HG03432 (cell line): ENCODE results near the gene LCAT.
"Not testable (repeated sequence)": the region's sequence is repeated elsewhere in the genome, so short reads cannot be mapped to it uniquely, and the experiment has no call there.

ENCODE experiments used
- ATAC-seq: cut with Tn5 transposase; IDR thresholded peaks from one replicate; pipeline ENCODE4 v1.9.1; 2021; ENCODE audit warnings: mild to moderate bottlenecking, moderate library complexity; ENCODE audit not compliant: unreplicated experiment

LCAT gene

DNA sequence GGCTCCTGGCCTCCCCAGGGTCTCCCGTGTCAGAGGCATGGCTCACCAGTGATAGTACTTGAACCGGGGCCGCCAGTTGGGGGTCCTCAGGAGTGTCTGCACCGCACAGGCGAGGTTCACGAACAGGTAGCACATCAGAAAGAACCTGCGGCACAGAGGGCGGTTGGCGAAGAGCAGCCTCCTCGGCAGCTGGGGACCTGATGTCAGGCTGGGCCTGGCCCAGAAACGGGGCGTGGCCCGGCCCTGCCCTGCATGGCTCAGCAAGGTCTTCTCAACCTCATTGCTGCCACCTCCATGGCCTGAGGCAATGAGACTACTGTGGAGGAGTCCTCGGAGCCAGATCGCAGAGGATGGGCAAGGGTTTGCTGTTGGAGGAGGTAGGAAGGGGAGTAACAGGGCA is 4.1 kb upstream of the LCAT start:
- ATAC-seq: no peak

GRCh38 chr16:67946966-67947558 is 3.1 kb upstream of the LCAT start:
- ATAC-seq: no peak

DNA sequence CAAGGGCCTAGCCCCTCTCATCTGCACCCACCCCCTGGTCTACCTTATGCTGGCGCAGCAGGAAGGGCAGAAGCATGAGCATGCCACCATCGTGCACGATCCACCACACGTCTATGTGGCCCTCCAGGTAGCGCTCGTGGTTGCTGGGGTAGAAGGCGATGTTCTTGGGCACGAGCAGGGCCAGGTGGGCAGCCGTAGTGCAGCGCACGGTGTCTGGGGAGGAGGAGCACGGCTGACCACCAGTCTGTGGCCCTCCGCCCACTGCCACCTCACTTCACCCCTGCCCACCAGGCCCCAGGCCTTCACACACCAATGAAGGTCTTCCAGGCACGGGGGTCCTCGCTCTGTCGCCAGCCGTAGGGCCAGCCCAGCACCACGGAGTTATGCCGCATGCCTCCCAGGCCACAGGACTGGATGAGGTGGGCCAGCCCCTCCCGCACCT is 2.2 kb upstream of the LCAT start:
- ATAC-seq: no peak

GRCh38 chr16:67945392-67945933 is 1.5 kb upstream of the LCAT start:
- no peak for ATAC-seq

- no peak for ATAC-seq
These were observed 921 bp upstream of the LCAT start for GRCh38 chr16:67944690-67945391.

DNA sequence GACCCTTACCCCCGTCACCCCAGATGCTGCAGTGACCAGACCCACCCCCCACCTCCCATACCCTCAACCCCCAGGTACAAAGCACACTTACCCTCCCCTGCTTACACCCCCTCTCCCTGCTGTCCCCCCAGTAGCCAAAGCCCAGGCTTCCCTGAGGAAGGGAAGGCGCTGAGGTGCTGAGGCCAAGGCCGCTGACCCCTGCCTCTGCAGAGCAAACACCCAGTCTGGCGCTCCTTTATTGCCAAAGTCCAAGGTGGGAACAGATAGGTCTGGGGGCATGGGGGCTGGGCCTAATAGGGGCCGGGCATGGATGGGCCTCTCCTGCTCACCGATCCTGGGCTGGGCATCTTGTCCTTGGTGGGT is 683 bp downstream of the LCAT start:
- ATAC-seq: no peak

DNA sequence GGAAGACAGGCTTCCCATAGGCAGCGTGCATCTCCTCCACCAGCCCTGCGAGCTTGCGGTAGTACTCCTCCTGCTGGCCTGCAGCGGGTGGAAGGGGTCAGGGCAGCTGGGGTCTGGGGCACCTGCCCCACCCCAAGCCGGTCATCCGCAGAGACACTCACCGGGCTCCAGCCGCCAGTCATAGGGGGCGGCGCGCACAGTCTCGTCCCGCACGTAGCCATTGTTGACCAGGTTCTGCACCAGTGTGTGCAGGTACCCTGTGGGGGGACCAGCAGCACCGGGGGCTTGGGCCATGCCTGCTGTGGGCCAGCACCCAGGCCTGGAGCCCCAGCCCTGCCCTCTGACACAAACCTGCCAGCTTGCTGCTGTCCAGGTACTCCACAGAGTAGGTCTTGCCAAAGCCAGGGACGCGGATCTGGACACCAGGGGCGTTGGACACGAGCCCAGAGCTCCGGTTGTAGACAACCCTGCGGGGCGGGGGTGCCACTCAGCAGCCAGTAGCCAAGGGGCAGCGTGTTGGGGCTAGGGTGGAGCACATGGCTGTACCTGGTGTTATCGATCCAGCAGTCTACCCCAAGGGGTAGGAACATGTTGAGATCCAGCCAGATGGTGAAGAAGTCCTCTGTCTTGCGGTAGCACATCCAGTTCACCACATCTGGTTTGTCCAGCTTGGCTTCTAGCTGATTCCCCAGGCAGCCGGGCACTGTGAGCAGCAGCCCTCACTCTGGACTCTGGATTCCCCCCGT is 1.2 kb downstream of the LCAT start:
- ATAC-seq: no peak

GRCh38 chr16:67942200-67942509 is 1.8 kb downstream of the LCAT start:
- no peak for ATAC-seq

DNA sequence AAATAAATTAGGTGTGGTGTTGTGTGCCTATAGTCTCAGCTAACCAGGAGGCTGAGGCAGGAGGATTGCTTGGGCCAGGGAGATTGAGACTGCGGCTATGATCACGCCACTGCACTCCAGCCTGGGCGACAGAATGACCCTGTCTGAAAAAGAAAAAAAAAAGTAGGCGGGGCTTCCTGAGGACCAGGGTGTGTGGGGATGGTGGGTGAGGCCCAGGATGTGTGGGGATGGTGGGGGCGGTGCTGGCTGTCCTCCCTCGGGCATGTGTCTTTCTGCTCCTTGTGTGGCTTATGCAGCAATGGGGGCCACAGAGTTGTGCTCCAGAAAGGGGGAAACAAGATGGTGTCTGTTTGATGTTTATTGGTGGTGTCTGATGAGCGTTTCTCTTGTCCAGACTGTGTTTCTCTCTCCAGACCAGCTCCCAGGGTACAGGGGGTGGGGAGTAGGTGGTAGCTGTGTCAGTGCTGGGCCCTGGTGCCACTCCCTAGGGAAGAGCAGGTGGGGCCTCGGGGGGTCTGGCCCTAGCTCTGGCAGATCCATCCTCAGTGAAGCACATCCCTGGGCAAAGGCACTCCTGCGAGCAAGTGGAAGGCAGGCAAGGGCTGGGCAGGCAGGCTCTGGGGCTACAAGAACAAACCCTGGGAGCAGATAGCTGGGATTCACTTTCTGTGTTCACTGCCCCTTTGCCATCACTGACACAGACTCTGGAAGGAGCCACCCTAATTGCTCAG is 2.3 kb downstream of the LCAT start:
- ATAC-seq: no peak

DNA sequence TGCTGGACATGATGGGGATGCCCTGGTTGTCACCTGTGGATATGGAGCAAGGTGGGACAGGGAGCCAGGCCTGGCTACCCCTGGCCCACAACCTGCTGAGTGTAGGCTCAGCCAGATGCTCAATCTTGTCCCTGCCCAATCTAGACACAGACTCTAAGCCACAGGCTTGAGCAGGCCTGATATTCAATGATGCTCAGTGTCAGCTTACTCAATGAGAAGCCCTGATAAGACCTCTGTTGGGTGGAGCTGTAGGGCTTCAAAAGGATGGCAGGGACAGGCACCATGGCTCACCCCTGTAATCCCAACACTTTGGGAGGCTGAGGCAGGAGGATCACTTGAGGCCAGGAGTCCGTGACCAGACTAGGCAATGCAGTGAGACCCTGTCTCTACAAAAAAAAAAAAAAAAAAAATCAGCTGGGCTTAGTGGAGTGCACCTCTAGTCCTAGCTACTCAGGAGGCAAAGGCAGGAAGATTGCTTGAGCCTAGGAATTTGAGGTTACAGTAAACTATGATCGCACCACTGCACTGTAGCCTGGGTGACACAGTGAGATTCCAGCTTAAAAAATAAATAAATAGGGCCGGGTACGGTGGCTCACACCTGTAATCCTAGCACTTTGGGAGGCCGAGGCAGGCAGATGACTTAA is 3.4 kb downstream of the LCAT start:
- no peak for ATAC-seq

- no peak for ATAC-seq
These were observed 4.1 kb downstream of the LCAT start for GRCh38 chr16:67939507-67940445.

DNA sequence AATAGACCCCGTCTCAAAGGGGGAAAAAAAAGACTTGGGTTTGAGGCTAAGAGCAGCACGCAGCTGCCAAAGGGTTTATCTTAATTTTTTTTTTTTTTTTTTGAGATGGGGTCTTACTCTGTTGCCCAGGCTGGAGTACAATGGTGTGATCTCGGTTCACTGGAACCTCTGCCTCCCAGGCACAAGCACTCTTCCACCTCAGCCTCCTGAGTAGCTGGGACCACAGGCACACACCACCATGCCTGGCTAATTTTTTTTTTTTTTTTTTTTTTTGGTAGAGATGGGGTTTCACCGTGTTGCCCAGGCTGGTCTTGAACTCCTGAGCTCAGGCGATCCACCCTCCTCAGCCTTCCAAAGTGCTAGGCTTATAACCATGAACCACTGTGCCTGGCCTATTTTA is 6.2 kb downstream of the LCAT start:
- not testable (repeated sequence) for ATAC-seq

GRCh38 chr16:67936880-67937605 is 6.9 kb downstream of the LCAT start:
- peak; percentile 58 for ATAC-seq

DNA sequence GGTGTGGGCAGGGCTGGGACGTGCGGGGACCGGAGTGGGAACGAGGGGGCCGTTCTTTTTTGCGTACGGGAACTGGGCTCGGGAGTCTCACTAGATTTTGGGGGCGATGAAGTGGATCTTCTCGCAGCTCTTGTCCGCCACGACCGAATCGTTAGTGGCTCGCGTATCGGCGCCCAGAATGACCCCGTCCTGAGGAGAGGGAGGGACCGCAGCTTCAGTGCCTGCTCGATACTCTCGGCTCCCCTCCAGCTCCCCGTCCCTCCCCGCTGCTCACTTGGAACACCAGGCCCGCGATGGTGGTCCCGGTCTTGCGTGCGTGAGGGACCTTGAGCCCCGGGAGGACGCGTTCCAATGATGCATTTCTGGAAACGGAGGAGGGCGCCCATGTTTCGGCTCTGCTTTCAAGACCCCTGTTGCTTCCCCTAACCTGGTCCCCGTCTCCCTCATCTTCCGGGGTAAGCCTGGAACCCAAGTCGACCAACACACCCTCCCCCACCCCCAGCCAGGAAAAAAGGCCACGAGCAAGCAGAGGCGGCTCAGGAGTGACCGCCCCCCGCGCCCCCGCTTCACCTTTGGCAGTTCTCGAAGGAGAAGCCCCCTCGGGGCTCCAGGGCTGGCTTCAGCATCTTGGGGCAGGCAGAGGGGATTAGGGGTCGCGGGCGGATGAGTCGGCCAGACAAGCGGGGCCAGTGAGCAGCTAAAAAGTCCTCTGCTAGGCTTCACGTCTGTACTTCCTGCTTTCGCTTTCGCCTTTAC is 7.6 kb downstream of the LCAT start, which contains the start of gene PSMB10:
Gene PSMB10, minus strand, starts transcription at position 727 of the 756 bp plus-strand sequence. Its CDS starts 101 bp downstream, at position 626.
- no peak for ATAC-seq

- ATAC-seq: peak; percentile 90
These were observed 8.4 kb downstream of the LCAT start for GRCh38 chr16:67935402-67936123.

GRCh38 chr16:67935101-67935401 is 8.9 kb downstream of the LCAT start:
- ATAC-seq: no peak

GRCh38 chr16:67934306-67935100 is 9.4 kb downstream of the LCAT start:
- no peak for ATAC-seq
